Keratinocyte (primary cell): ENCODE results near the gene SLCO3A1. TPM values are rescaled to one million over a fixed set of nuclear protein-coding genes. Genes with fewer than 3 reads are reported as not detected.

Experiments
- DNase-seq: peaks from one replicate; pipeline ENCODE4 v3.0.0-alpha.2; 2011; ENCODE audit warnings: low read depth, missing footprints, low spot score
- FAIRE-seq: peaks from 2 replicates; lab custom pipeline; 2011; peaks lifted over from hg19 to GRCh38; lab: Jason Lieb, UNC
- H2AFZ ChIP-seq: 2 replicates; pipeline ENCODE4 v1.6.0; 2012; ENCODE audit warnings: low read length, control low read depth, inconsistent platforms; ENCODE audit not compliant: control insufficient read depth
- H3K27ac ChIP-seq: 2 replicates; pipeline ENCODE4 v1.5.1; 2011; ENCODE audit warnings: low read length; ENCODE audit not compliant: control insufficient read depth, insufficient read depth
- H3K27me3 ChIP-seq: 3 replicates; pipeline ENCODE4 v1.6.0; 2011; ENCODE audit warnings: low read length; ENCODE audit not compliant: control insufficient read depth, insufficient read depth; ENCODE audit errors: extremely low read depth
- H3K36me3 ChIP-seq, 2 experiments: 2 replicates in 1 of 2; 3 replicates in 1 of 2; pipeline ENCODE4 v1.5.1; 2011; ENCODE audit warnings: low read length in 2 of 2, mild to moderate bottlenecking in 1 of 2; ENCODE audit not compliant: control insufficient read depth in 2 of 2, insufficient read depth in 2 of 2; ENCODE audit errors: extremely low read depth in 1 of 2
- H3K4me1 ChIP-seq: 3 replicates; pipeline ENCODE4 v1.5.1; 2011; ENCODE audit warnings: low read length; ENCODE audit not compliant: control insufficient read depth, insufficient read depth; ENCODE audit errors: extremely low read depth
- H3K4me2 ChIP-seq: 3 replicates; pipeline ENCODE4 v1.6.0; 2011; ENCODE audit warnings: low read depth, low read length; ENCODE audit not compliant: control insufficient read depth, insufficient read depth; ENCODE audit errors: extremely low read depth
- H3K4me3 ChIP-seq, 3 experiments: fragments of 200-600 bp in 1 of 3; sonication (generic) in 1 of 3; 2 replicates in 2 of 3; 3 replicates in 1 of 3; pipeline ENCODE4 v1.5.1; 2011 to 2016; ENCODE audit warnings: low read length in 3 of 3, mild to moderate bottlenecking in 3 of 3, control low read depth in 2 of 3, inconsistent platforms in 1 of 3, low read depth in 1 of 3, mixed read lengths in 1 of 3, mixed run types in 1 of 3, moderate library complexity in 1 of 3; ENCODE audit not compliant: control insufficient read depth in 2 of 3, insufficient read depth in 2 of 3; ENCODE audit errors: extremely low read depth in 1 of 3
- H3K79me2 ChIP-seq: 2 replicates; pipeline ENCODE4 v1.6.0; 2012; ENCODE audit warnings: low read length; ENCODE audit not compliant: control insufficient read depth, insufficient read depth
- H3K9ac ChIP-seq: 3 replicates; pipeline ENCODE4 v1.6.0; 2011; ENCODE audit warnings: low read length; ENCODE audit not compliant: control insufficient read depth, insufficient read depth; ENCODE audit errors: extremely low read depth
- H3K9me1 ChIP-seq: 3 replicates; pipeline ENCODE4 v1.6.0; 2011; ENCODE audit warnings: low read length; ENCODE audit not compliant: control insufficient read depth, insufficient read depth; ENCODE audit errors: extremely low read depth
- H3K9me3 ChIP-seq: 2 replicates; pipeline ENCODE4 v1.5.1; 2012; ENCODE audit warnings: low read depth, low read length; ENCODE audit not compliant: control insufficient read depth
- H4K20me1 ChIP-seq: 3 replicates; pipeline ENCODE4 v1.6.0; 2011; ENCODE audit warnings: low read length; ENCODE audit not compliant: control insufficient read depth, insufficient read depth; ENCODE audit errors: extremely low read depth
- EZH2 ChIP-seq: IDR thresholded peaks from one replicate; pipeline ENCODE4 v1.6.1; 2012; ENCODE audit warnings: inconsistent platforms, mild to moderate bottlenecking, low read length, moderate library complexity
- dilution Hi-C: fragments of 300-500 bp; cut with MboI; formaldehyde crosslinking; loops from one replicate; pipeline ENCODE4 v1.7.0; 2020; ENCODE audit warnings: low sequenced_read_pairs; ENCODE audit not compliant: extremely low pct_ligation_motif_present
- polyA plus RNA-seq, 5 experiments: library from polyadenylated mRNA; depleted of rRNA in 3 of 5; stranded (reverse) in 3 of 5; stranded (forward) in 1 of 5; unstranded in 1 of 5; fragments of >200 nt; gene quantifications; 1 replicate in 1 of 5; 2 replicates in 3 of 5; 3 replicates in 1 of 5; pipeline versions ENCODE4 v1.2.1 to v1.2.3, GENCODE V29; 2011 to 2012; ENCODE audit warnings: missing spikeins in 2 of 5, low read depth in 1 of 5, low replicate concordance in 1 of 5
- TF ChIP-seq, protein P1 (sequence below), 3 experiments: IDR thresholded peaks in 1 of 3; conservative IDR thresholded peaks in 1 of 3; optimal IDR thresholded peaks in 1 of 3; 2 replicates in 2 of 3; 3 replicates in 1 of 3; pipeline versions ENCODE3 to v1.5.1; 2011; ENCODE audit warnings: low read length in 3 of 3, mild to moderate bottlenecking in 3 of 3, moderate library complexity in 2 of 3, control low read depth in 1 of 3, inconsistent platforms in 1 of 3; ENCODE audit not compliant: insufficient read depth in 2 of 3; ENCODE audit errors: extremely low read depth in 1 of 3

Gene SLCO3A1
- polyA plus RNA-seq, 1 donor (not counting 4 experiments of a cell fraction or from before 2014, with no cell fraction given): 21.3 TPM

DNA sequence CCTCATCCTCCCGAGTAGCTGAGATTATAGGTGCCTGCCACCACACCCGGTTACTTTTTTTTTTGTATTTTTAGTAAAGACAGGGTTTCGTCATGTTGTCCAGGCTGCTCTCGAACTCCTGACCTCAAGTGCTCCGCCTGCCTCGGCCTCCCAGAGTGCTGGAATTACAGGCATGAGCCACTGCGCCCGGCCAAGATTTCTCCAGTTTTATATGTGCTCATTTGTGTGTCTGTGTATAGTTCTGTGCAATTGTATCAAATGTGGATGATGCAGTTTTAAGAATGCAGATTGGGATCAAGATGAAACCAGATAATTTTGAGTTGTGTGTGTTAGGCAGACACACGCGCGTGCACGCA lies 68.3 kb downstream of the SLCO3A1 start:
- no peak for DNase-seq
- Histone ChIP-seq H3K36me3 (no peaks in the 10 kb centered on the region), H3K4me1 (no peaks in the 10 kb centered on the region), H3K9me3 (no peaks in the 10 kb centered on the region), H2AFZ (no peak overlapping the region), H4K20me1 (no peaks in the 10 kb centered on the region), H3K9ac (no peak overlapping the region), H3K27me3 (no peaks in the 10 kb centered on the region), H3K4me3 (no peak overlapping the region), H3K9me1 (peaks cover 2% of the 10 kb centered on the region), H3K27ac (no peak overlapping the region), H3K4me2 (no peak overlapping the region), H3K79me2 (peaks cover 48% of the 10 kb centered on the region)
- TF ChIP-seq, protein P1, sequence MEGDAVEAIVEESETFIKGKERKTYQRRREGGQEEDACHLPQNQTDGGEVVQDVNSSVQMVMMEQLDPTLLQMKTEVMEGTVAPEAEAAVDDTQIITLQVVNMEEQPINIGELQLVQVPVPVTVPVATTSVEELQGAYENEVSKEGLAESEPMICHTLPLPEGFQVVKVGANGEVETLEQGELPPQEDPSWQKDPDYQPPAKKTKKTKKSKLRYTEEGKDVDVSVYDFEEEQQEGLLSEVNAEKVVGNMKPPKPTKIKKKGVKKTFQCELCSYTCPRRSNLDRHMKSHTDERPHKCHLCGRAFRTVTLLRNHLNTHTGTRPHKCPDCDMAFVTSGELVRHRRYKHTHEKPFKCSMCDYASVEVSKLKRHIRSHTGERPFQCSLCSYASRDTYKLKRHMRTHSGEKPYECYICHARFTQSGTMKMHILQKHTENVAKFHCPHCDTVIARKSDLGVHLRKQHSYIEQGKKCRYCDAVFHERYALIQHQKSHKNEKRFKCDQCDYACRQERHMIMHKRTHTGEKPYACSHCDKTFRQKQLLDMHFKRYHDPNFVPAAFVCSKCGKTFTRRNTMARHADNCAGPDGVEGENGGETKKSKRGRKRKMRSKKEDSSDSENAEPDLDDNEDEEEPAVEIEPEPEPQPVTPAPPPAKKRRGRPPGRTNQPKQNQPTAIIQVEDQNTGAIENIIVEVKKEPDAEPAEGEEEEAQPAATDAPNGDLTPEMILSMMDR (optimal IDR thresholded peaks at IDR 0.05 in 1 of 3, IDR thresholded peaks at IDR 0.05 in 1 of 3, conservative IDR thresholded peaks at IDR 0.05 in 1 of 3; ENCODE audit: extremely low read depth in 1 of 3, insufficient read depth in 2 of 3, low read length in 3 of 3): no peak
- no peak for TF ChIP-seq EZH2
- dilution Hi-C loops: no loop called here
- no peak for FAIRE-seq

DNA sequence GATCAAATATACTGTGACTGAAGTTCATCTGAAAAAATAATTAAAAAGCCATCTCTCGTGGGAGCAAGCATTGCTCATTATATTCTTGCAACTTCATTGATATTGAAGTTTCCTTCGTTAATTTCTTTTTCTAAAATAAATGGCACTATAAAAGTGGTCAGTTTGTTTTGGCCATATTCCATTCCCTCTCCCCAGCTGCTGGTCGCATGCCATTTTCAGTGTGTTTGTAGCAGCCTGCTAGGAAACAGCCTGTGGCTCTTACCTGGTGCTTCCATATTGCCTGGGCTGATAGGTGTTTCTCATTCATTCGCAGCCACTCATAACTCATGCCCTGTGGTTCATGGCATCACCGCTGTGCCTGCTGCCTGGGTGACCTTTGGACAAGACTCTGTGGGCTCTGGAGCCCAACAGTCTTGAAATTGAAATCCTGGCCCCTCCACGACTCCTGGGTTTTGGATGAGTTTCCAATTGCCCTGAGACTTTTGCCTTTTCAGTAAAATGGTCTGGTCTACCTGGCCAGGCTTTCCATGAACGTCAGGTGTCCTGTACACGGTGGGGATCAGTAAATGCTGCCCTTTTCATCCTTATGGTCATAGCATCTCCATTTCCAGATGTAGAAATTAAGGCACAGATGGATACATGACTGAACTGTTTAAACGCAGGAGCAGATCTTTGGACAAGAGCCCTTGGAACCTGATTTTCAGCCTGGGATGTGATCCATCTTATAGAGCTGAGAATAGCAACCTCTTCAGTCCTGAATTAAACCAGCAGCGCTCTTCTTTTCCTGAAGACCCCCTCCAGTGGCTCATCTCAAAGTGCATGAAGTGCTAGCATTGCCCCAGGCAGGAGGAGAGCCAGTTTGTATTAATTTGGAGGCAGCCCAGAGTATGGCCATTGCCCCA lies 69.4 kb downstream of the SLCO3A1 start:
- dilution Hi-C loops: no loop called here
- Histone ChIP-seq H3K9ac (no peak overlapping the region), H3K4me3 (no peak overlapping the region), H4K20me1 (no peaks in the 10 kb centered on the region), H3K79me2 (peaks cover 50% of the 10 kb centered on the region), H3K36me3 (no peaks in the 10 kb centered on the region), H3K27me3 (no peaks in the 10 kb centered on the region), H3K4me1 (no peaks in the 10 kb centered on the region), H3K4me2 (no peak overlapping the region), H3K27ac (no peak overlapping the region), H3K9me3 (no peaks in the 10 kb centered on the region), H2AFZ (no peak overlapping the region), H3K9me1 (peaks cover 2% of the 10 kb centered on the region)
- no peak for FAIRE-seq
- DNase-seq: no peak
- TF ChIP-seq, protein P1 (optimal IDR thresholded peaks at IDR 0.05 in 1 of 3, IDR thresholded peaks at IDR 0.05 in 1 of 3, conservative IDR thresholded peaks at IDR 0.05 in 1 of 3; ENCODE audit: extremely low read depth in 1 of 3, insufficient read depth in 2 of 3, low read length in 3 of 3): no peak
- no peak for TF ChIP-seq EZH2
